SK-N-MC (cell line): ENCODE data around the gene CASTOR1.

ENCODE experiments used
- EZH2 ChIP-seq: fragments of 200-600 bp; sonication (generic); IDR thresholded peaks from one replicate; pipeline ENCODE4 v1.6.1; 2017; ENCODE audit warnings: antibody characterized with exemption
- FOXP2 ChIP-seq: optimal IDR thresholded peaks from 2 replicates; pipeline ENCODE3; 2011; ENCODE audit warnings: mild to moderate bottlenecking, moderate library complexity; ENCODE audit not compliant: insufficient read depth; ENCODE audit errors: extremely low read length, control extremely low read depth
- POLR2AphosphoS5 ChIP-seq: IDR thresholded peaks from 2 replicates; pipeline ENCODE4 v1.6.1; 2012; ENCODE audit warnings: mild to moderate bottlenecking, low read depth, low read length, borderline replicate concordance

- no peak for TF ChIP-seq EZH2
- no peak for TF ChIP-seq POLR2AphosphoS5
- TF ChIP-seq FOXP2: no peak
Measured at GRCh38 chr22:30301995-30302809, 12.9 kb upstream of the CASTOR1 start.
